ENCODE results near the gene ARHGEF38.

Gene ARHGEF38

GRCh38 chr4:105661028-105661427 is 108.6 kb downstream of the ARHGEF38 start:
- no peaks in the 10 kb centered on the region for H3K9me3 ChIP-seq (ENCODE audit: control extremely low read depth in 1 of 5, control insufficient read depth in 4 of 5, insufficient read depth in 2 of 5, low read depth in 1 of 5, low read length in 4 of 5)
- H3K4me3 ChIP-seq (ENCODE audit: control insufficient read depth in 1 of 7, extremely low read depth in 1 of 7, insufficient read depth in 4 of 7, low read depth in 2 of 7, low read length in 6 of 7), result no peak overlapping the region
- no peaks in the 10 kb centered on the region for H3K4me1 ChIP-seq (ENCODE audit: control extremely low read depth in 1 of 4, control insufficient read depth in 4 of 4, insufficient read depth in 4 of 4, low read length in 3 of 4)
- ChIA-PET POLR2A (no interaction called here), CTCF (no interaction called here)
- H3K27me3 ChIP-seq (replicated peaks in 2 of 5; ENCODE audit: control insufficient read depth in 4 of 5, insufficient read depth in 5 of 5, low read length in 4 of 5), result no peaks in the 10 kb centered on the region
- H3K36me3 ChIP-seq (ENCODE audit: control insufficient read depth in 4 of 4, insufficient read depth in 4 of 4, low read length in 3 of 4), result no peaks in the 10 kb centered on the region
- H3K27ac ChIP-seq (ENCODE audit: insufficient read depth in 1 of 2, low read depth in 1 of 2, low read length in 2 of 2, poor library complexity in 1 of 2, severe bottlenecking in 2 of 2), result no peak overlapping the region
- DNase-seq, result no peak
- no CpG with 5 or more reads among the region's 3 CpGs for WGBS (ENCODE audit: insufficient coverage)

GRCh38 chr4:105662935-105663675 is 110.7 kb downstream of the ARHGEF38 start:
- Histone ChIP-seq H3K36me3 (ENCODE audit: control insufficient read depth in 4 of 4, insufficient read depth in 4 of 4, low read length in 3 of 4) (no peaks in the 10 kb centered on the region), H3K4me3 (ENCODE audit: control insufficient read depth in 1 of 7, extremely low read depth in 1 of 7, insufficient read depth in 4 of 7, low read depth in 2 of 7, low read length in 6 of 7) (no peak overlapping the region), H3K27ac (ENCODE audit: insufficient read depth in 1 of 2, low read depth in 1 of 2, low read length in 2 of 2, poor library complexity in 1 of 2, severe bottlenecking in 2 of 2) (no peak overlapping the region), H3K4me1 (ENCODE audit: control extremely low read depth in 1 of 4, control insufficient read depth in 4 of 4, insufficient read depth in 4 of 4, low read length in 3 of 4) (no peaks in the 10 kb centered on the region), H3K9me3 (ENCODE audit: control extremely low read depth in 1 of 5, control insufficient read depth in 4 of 5, insufficient read depth in 2 of 5, low read depth in 1 of 5, low read length in 4 of 5) (no peaks in the 10 kb centered on the region), H3K27me3 (replicated peaks in 2 of 5; ENCODE audit: control insufficient read depth in 4 of 5, insufficient read depth in 5 of 5, low read length in 4 of 5) (no peaks in the 10 kb centered on the region)
- ChIA-PET POLR2A (no interaction called here), CTCF (no interaction called here)
- no peak for DNase-seq
- no CpG with 5 or more reads among the region's 2 CpGs for WGBS (ENCODE audit: insufficient coverage)

DNA sequence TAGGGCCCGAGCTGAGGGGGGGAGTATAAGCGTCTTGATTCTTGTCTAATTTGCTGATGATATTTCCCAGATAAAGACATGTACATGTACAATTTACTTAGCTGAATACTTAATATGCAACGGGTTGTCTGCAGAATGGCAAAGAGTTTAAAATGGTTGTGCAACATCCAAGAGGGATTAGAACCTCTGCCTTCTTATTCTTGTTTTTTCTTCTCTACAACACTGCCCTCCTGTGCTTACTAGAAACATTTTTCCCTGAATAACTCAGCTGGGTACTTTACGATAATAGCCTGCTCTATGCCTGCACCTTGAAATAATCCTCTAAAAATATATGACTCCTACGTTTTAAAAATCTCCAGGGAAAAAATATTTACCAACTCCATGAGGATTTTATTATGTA is 114.3 kb downstream of the ARHGEF38 start:
- H3K4me1 ChIP-seq (ENCODE audit: control extremely low read depth in 1 of 4, control insufficient read depth in 4 of 4, insufficient read depth in 4 of 4, low read length in 3 of 4), result no peaks in the 10 kb centered on the region
- ChIA-PET CTCF (interaction anchor here (0.6 to 4.8 kb wide), 14 partner anchors 10 to 1351 kb away, joined by 3 to 45 read pairs (median 3); no protein-coding TSS in a partner anchor), POLR2A (no interaction called here)
- no peak overlapping the region for H3K27ac ChIP-seq (ENCODE audit: insufficient read depth in 1 of 2, low read depth in 1 of 2, low read length in 2 of 2, poor library complexity in 1 of 2, severe bottlenecking in 2 of 2)
- no peaks in the 10 kb centered on the region for H3K36me3 ChIP-seq (ENCODE audit: control insufficient read depth in 4 of 4, insufficient read depth in 4 of 4, low read length in 3 of 4)
- H3K9me3 ChIP-seq (ENCODE audit: control extremely low read depth in 1 of 5, control insufficient read depth in 4 of 5, insufficient read depth in 2 of 5, low read depth in 1 of 5, low read length in 4 of 5), result no peaks in the 10 kb centered on the region
- peak; percentile 33 to 66 (median 52) for DNase-seq
- H3K27me3 ChIP-seq (replicated peaks in 2 of 5; ENCODE audit: control insufficient read depth in 4 of 5, insufficient read depth in 5 of 5, low read length in 4 of 5), result no peaks in the 10 kb centered on the region
- H3K4me3 ChIP-seq (ENCODE audit: control insufficient read depth in 1 of 7, extremely low read depth in 1 of 7, insufficient read depth in 4 of 7, low read depth in 2 of 7, low read length in 6 of 7), result no peak overlapping the region
- 11% methylated on average over 1 of the region's 5 CpGs for WGBS (ENCODE audit: insufficient coverage)

DNA sequence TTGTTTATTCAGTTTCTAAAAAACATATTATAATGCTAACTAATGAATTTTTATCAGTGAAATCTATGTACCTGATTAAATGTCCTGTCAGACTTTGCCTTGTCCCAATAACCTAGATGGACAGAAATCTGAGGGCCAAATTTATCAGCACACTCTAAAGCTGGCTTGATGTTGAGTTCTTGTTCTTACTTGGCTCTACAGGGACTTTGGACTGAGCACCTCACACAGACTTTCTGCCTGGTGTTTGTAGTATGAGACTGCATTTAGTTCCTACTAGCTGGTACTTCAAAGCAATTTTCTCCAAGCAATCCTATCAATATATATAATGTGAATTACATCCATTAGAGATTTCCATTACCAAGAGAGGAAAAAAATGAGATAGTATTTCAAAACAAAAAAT is 118.3 kb downstream of the ARHGEF38 start:
- Histone ChIP-seq H3K4me3 (ENCODE audit: control insufficient read depth in 1 of 7, extremely low read depth in 1 of 7, insufficient read depth in 4 of 7, low read depth in 2 of 7, low read length in 6 of 7) (no peak overlapping the region), H3K9me3 (ENCODE audit: control extremely low read depth in 1 of 5, control insufficient read depth in 4 of 5, insufficient read depth in 2 of 5, low read depth in 1 of 5, low read length in 4 of 5) (no peaks in the 10 kb centered on the region), H3K27me3 (replicated peaks in 2 of 5; ENCODE audit: control insufficient read depth in 4 of 5, insufficient read depth in 5 of 5, low read length in 4 of 5) (no peaks in the 10 kb centered on the region), H3K36me3 (ENCODE audit: control insufficient read depth in 4 of 4, insufficient read depth in 4 of 4, low read length in 3 of 4) (no peaks in the 10 kb centered on the region), H3K4me1 (ENCODE audit: control extremely low read depth in 1 of 4, control insufficient read depth in 4 of 4, insufficient read depth in 4 of 4, low read length in 3 of 4) (no peaks in the 10 kb centered on the region), H3K27ac (ENCODE audit: insufficient read depth in 1 of 2, low read depth in 1 of 2, low read length in 2 of 2, poor library complexity in 1 of 2, severe bottlenecking in 2 of 2) (no peak overlapping the region)
- DNase-seq, result no peak
- POLR2A ChIA-PET, result no interaction called here
- CTCF ChIA-PET, result no interaction called here

- WGBS (ENCODE audit: insufficient coverage), result no CpG with 5 or more reads among the region's 2 CpGs
- POLR2A ChIA-PET, result no interaction called here
These were observed 118.9 kb downstream of the ARHGEF38 start for GRCh38 chr4:105671301-105671700.

DNA sequence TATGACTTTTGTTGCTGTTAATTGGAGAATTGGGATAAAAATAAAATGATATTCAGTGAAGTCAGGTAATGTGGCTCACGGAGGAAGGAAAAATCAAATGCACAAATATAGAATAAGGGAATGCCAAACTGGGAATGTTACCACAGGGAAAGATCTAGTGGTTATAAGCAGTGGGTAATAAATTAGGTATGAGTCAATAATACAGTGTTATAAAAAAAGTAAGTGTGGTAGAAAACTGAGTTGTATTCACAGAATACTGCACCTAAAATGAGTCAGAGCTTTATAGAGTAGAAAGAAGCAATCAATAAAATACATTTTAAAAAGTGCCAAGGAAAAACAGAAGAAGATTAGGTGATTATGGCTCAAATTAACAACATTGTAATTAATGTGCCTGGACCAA is 121.6 kb downstream of the ARHGEF38 start:
- 100% methylated on average over 1 of the region's 1 CpG for WGBS (ENCODE audit: insufficient coverage)
- Histone ChIP-seq H3K4me1 (ENCODE audit: control extremely low read depth in 1 of 4, control insufficient read depth in 4 of 4, insufficient read depth in 4 of 4, low read length in 3 of 4) (no peaks in the 10 kb centered on the region), H3K27ac (ENCODE audit: insufficient read depth in 1 of 2, low read depth in 1 of 2, low read length in 2 of 2, poor library complexity in 1 of 2, severe bottlenecking in 2 of 2) (no peak overlapping the region), H3K27me3 (replicated peaks in 2 of 5; ENCODE audit: control insufficient read depth in 4 of 5, insufficient read depth in 5 of 5, low read length in 4 of 5) (no peaks in the 10 kb centered on the region), H3K36me3 (ENCODE audit: control insufficient read depth in 4 of 4, insufficient read depth in 4 of 4, low read length in 3 of 4) (no peaks in the 10 kb centered on the region), H3K9me3 (ENCODE audit: control extremely low read depth in 1 of 5, control insufficient read depth in 4 of 5, insufficient read depth in 2 of 5, low read depth in 1 of 5, low read length in 4 of 5) (no peaks in the 10 kb centered on the region), H3K4me3 (ENCODE audit: control insufficient read depth in 1 of 7, extremely low read depth in 1 of 7, insufficient read depth in 4 of 7, low read depth in 2 of 7, low read length in 6 of 7) (no peak overlapping the region)
- no peak for DNase-seq
- POLR2A ChIA-PET, result no interaction called here
- CTCF ChIA-PET, result no interaction called here

More at GRCh38 chr4:105671301-105671700, 118.9 kb downstream of the ARHGEF38 start:
- H3K4me1 ChIP-seq (ENCODE audit: control extremely low read depth in 1 of 4, control insufficient read depth in 4 of 4, insufficient read depth in 4 of 4, low read length in 3 of 4), result no peaks in the 10 kb centered on the region
- no peak for DNase-seq
- H3K9me3 ChIP-seq (ENCODE audit: control extremely low read depth in 1 of 5, control insufficient read depth in 4 of 5, insufficient read depth in 2 of 5, low read depth in 1 of 5, low read length in 4 of 5), result no peaks in the 10 kb centered on the region
- no peak overlapping the region for H3K27ac ChIP-seq (ENCODE audit: insufficient read depth in 1 of 2, low read depth in 1 of 2, low read length in 2 of 2, poor library complexity in 1 of 2, severe bottlenecking in 2 of 2)
- no peaks in the 10 kb centered on the region for H3K27me3 ChIP-seq (replicated peaks in 2 of 5; ENCODE audit: control insufficient read depth in 4 of 5, insufficient read depth in 5 of 5, low read length in 4 of 5)
- CTCF ChIA-PET, result no interaction called here
- H3K4me3 ChIP-seq (ENCODE audit: control insufficient read depth in 1 of 7, extremely low read depth in 1 of 7, insufficient read depth in 4 of 7, low read depth in 2 of 7, low read length in 6 of 7), result no peak overlapping the region
- no peaks in the 10 kb centered on the region for H3K36me3 ChIP-seq (ENCODE audit: control insufficient read depth in 4 of 4, insufficient read depth in 4 of 4, low read length in 3 of 4)

DNA sequence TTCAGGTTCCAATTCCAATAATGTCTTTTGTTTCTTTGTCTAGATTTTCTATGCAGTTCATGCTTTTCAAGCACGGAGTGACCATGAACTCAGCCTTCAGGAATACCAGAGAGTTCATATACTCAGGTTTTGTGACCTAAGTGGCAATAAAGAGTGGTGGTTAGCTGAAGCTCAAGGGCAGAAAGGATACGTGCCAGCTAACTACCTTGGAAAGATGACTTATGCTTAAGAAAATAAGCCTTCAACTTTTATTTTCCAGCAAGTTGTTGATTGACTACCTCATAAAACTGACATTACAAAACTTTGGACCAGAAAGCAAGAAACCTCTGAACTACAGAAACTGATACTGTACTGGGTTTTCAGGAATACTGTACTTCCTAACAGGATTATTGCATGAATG is 125.3 kb downstream of the ARHGEF38 start:
- DNase-seq, result no peak
- no peaks in the 10 kb centered on the region for H3K9me3 ChIP-seq (ENCODE audit: control extremely low read depth in 1 of 5, control insufficient read depth in 4 of 5, insufficient read depth in 2 of 5, low read depth in 1 of 5, low read length in 4 of 5)
- 100% methylated on average over 1 of the region's 2 CpGs for WGBS (ENCODE audit: insufficient coverage)
- H3K36me3 ChIP-seq (ENCODE audit: control insufficient read depth in 4 of 4, insufficient read depth in 4 of 4, low read length in 3 of 4), result peaks cover 0 to 5% (median 3%) of the 10 kb centered on the region in 4 experiments
- POLR2A ChIA-PET, result no interaction called here
- H3K27ac ChIP-seq (ENCODE audit: insufficient read depth in 1 of 2, low read depth in 1 of 2, low read length in 2 of 2, poor library complexity in 1 of 2, severe bottlenecking in 2 of 2), result no peak overlapping the region
- CTCF ChIA-PET, result interaction anchor here (0.7 to 2.5 kb wide), 2 partner anchors 11 to 181 kb away, joined by 3 to 9 read pairs; no protein-coding TSS in a partner anchor
- H3K4me3 ChIP-seq (ENCODE audit: control insufficient read depth in 1 of 7, extremely low read depth in 1 of 7, insufficient read depth in 4 of 7, low read depth in 2 of 7, low read length in 6 of 7), result no peak overlapping the region
- H3K4me1 ChIP-seq (ENCODE audit: control extremely low read depth in 1 of 4, control insufficient read depth in 4 of 4, insufficient read depth in 4 of 4, low read length in 3 of 4), result no peaks in the 10 kb centered on the region
- no peaks in the 10 kb centered on the region for H3K27me3 ChIP-seq (replicated peaks in 2 of 5; ENCODE audit: control insufficient read depth in 4 of 5, insufficient read depth in 5 of 5, low read length in 4 of 5)
